A549 (cell line): ENCODE results near the gene FOLR3.

Experiments
- EP300 ChIP-seq, 2 experiments: fragments of >200 bp; sonication (Bioruptor Twin); formaldehyde crosslinking; IDR thresholded peaks; 2 replicates in 1 of 2; 3 replicates in 1 of 2; pipeline ENCODE4 v1.6.1; 2016 to 2017
- RAD21 ChIP-seq, 2 experiments: fragments of >200 bp in 1 of 2; sonication (Bioruptor Twin) in 1 of 2; formaldehyde crosslinking in 1 of 2; IDR thresholded peaks in 1 of 2; conservative IDR thresholded peaks in 1 of 2; 2 replicates in 1 of 2; 3 replicates in 1 of 2; pipeline ENCODE4 v1.6.1; 2012 to 2018; ENCODE audit warnings: inconsistent platforms in 1 of 2
- TF ChIP-seq, protein P1 (sequence below): fragments of >200 bp; sonication (Bioruptor Twin); formaldehyde crosslinking; IDR thresholded peaks from 3 replicates; pipeline ENCODE4 v1.5.1; 2016
- TF ChIP-seq, protein P2 (sequence below): IDR thresholded peaks from 2 replicates; pipeline ENCODE4 v1.6.1; 2012

DNA sequence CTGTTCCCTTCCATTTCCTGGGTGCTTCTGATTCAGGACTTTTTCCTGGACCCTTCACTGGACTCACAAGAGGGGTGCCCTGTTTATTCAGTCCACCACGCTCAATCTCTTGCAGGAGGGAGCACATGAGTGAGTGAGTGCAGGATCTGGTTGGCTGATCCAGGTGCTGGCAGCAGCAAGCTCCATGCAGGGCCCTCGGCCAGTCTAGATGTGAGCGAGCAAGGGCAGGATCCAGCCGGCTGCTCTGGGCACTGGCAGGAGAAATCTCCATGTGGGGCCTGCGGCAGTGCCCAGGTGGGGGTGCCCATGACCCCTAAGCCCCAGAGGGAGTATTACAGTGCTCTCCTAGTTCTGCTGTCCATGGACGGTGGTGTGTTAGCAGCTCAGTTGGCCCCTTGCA lies 11.5 kb upstream of the FOLR3 start:
- TF ChIP-seq, protein P1, sequence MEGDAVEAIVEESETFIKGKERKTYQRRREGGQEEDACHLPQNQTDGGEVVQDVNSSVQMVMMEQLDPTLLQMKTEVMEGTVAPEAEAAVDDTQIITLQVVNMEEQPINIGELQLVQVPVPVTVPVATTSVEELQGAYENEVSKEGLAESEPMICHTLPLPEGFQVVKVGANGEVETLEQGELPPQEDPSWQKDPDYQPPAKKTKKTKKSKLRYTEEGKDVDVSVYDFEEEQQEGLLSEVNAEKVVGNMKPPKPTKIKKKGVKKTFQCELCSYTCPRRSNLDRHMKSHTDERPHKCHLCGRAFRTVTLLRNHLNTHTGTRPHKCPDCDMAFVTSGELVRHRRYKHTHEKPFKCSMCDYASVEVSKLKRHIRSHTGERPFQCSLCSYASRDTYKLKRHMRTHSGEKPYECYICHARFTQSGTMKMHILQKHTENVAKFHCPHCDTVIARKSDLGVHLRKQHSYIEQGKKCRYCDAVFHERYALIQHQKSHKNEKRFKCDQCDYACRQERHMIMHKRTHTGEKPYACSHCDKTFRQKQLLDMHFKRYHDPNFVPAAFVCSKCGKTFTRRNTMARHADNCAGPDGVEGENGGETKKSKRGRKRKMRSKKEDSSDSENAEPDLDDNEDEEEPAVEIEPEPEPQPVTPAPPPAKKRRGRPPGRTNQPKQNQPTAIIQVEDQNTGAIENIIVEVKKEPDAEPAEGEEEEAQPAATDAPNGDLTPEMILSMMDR, result no peak
- TF ChIP-seq, protein P2, sequence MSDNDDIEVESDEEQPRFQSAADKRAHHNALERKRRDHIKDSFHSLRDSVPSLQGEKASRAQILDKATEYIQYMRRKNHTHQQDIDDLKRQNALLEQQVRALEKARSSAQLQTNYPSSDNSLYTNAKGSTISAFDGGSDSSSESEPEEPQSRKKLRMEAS, result no peak
- TF ChIP-seq RAD21 (conservative IDR thresholded peaks at IDR 0.05 in 1 of 2, IDR thresholded peaks at IDR 0.05 in 1 of 2) (no peak), EP300 (IDR thresholded peaks at IDR 0.05) (no peak)
